GM19099 (cell line): Measurements from ENCODE around the gene SERPINE1.
A peak's percentile ranks its signal among the peaks of the same experiment; 100 is the strongest.

Experiments used
- POLR2A ChIP-seq: IDR thresholded peaks from 3 replicates; pipeline ENCODE4 v1.6.1; 2011; ENCODE audit warnings: low read depth; ENCODE audit not compliant: insufficient read length; ENCODE audit errors: extremely low read depth

SERPINE1 gene

GRCh38 chr7:101134399-101134980, 7.6 kb downstream of the SERPINE1 start:
- no peak for TF ChIP-seq POLR2A

GRCh38 chr7:101137651-101138212, 10.8 kb downstream of the SERPINE1 start:
- TF ChIP-seq POLR2A: no peak

- peak; percentile 35 for TF ChIP-seq POLR2A
These were observed 11.4 kb downstream of the SERPINE1 start for GRCh38 chr7:101138213-101138870.

GRCh38 chr7:101140339-101140699, 13.4 kb downstream of the SERPINE1 start:
- no peak for TF ChIP-seq POLR2A

GRCh38 chr7:101140746-101141382, 14.0 kb downstream of the SERPINE1 start:
- TF ChIP-seq POLR2A: no peak

GRCh38 chr7:101151908-101152651, 25.2 kb downstream of the SERPINE1 start:
- no peak for TF ChIP-seq POLR2A

- TF ChIP-seq POLR2A: peak; percentile 19
These were observed 27.2 kb downstream of the SERPINE1 start, which contains the start of gene AP1S1 for GRCh38 chr7:101153969-101154692. Gene AP1S1 (plus strand): TSS chr7:101154476. CDS start chr7:101154515, 39 bp downstream.

GRCh38 chr7:101154693-101155102, 27.8 kb downstream of the SERPINE1 start:
- TF ChIP-seq POLR2A: no peak

GRCh38 chr7:101155303-101155702, 28.4 kb downstream of the SERPINE1 start:
- no peak for TF ChIP-seq POLR2A

GRCh38 chr7:101156277-101156676, 29.4 kb downstream of the SERPINE1 start:
- no peak for TF ChIP-seq POLR2A

- TF ChIP-seq POLR2A: no peak
These were observed 30.1 kb downstream of the SERPINE1 start for GRCh38 chr7:101156866-101157589.

GRCh38 chr7:101159696-101160674, 33.1 kb downstream of the SERPINE1 start:
- TF ChIP-seq POLR2A: no peak

- no peak for TF ChIP-seq POLR2A
These were observed 34.0 kb downstream of the SERPINE1 start for GRCh38 chr7:101160910-101161309.
